Brain microvascular endothelial cell (primary cell): ENCODE measurements around the gene CRTC3.

ENCODE experiments used
- DNase-seq: peaks from one replicate; pipeline ENCODE4 v3.0.0-alpha.2; 2020
- H3K27ac ChIP-seq: fragments of 250-450 bp; sonication (Bioruptor Pico); 2 replicates; pipeline ENCODE4 v1.5.1; 2020; ENCODE audit warnings: mild to moderate bottlenecking, moderate library complexity
- H3K27me3 ChIP-seq: fragments of 250-450 bp; sonication (Bioruptor Pico); replicated peaks from 2 replicates; pipeline ENCODE4 v1.5.1; 2020; ENCODE audit warnings: mild to moderate bottlenecking
- H3K36me3 ChIP-seq: fragments of 250-450 bp; sonication (Bioruptor Pico); replicated peaks from 2 replicates; pipeline ENCODE4 v1.5.1; 2020; ENCODE audit warnings: mild to moderate bottlenecking
- H3K4me3 ChIP-seq: 2 replicates; pipeline ENCODE4 v1.5.1; 2011; ENCODE audit warnings: low read depth, mild to moderate bottlenecking, control low read depth, low read length, moderate library complexity
- CTCF ChIP-seq: IDR thresholded peaks from 2 replicates; pipeline ENCODE4 v1.5.1; 2011; ENCODE audit warnings: low read depth, mild to moderate bottlenecking, moderate library complexity, low read length, control low read depth, inconsistent platforms; ENCODE audit errors: missing control alignments
- in situ Hi-C: cut with HindIII; loops from 2 replicates; pipeline ENCODE4 v1.10.0; 2017; ENCODE audit warnings: low sequenced_read_pairs, low pct_ligation_motif_present

The CRTC3 gene

GRCh38 chr15:90674476-90674875 lies 144.8 kb downstream of the CRTC3 start:
- Histone ChIP-seq H3K27ac (no peak overlapping the region), H3K4me3 (no peak overlapping the region), H3K36me3 (no peaks in the 10 kb centered on the region), H3K27me3 (no peaks in the 10 kb centered on the region)
- no peak for TF ChIP-seq CTCF
- no peak for DNase-seq
- in situ Hi-C loops: no loop called here

GRCh38 chr15:90675464-90675863 lies 145.7 kb downstream of the CRTC3 start:
- no peak overlapping the region for H3K27ac ChIP-seq
- in situ Hi-C loops: no loop called here
- H3K27me3 ChIP-seq: no peaks in the 10 kb centered on the region
- H3K4me3 ChIP-seq: no peak overlapping the region
- no peak for DNase-seq
- TF ChIP-seq CTCF: no peak
- no peaks in the 10 kb centered on the region for H3K36me3 ChIP-seq

GRCh38 chr15:90677807-90678790 lies 148.4 kb downstream of the CRTC3 start:
- Histone ChIP-seq H3K27ac (no peak overlapping the region), H3K27me3 (no peaks in the 10 kb centered on the region), H3K36me3 (no peaks in the 10 kb centered on the region), H3K4me3 (no peak overlapping the region)
- no peak for DNase-seq
- no peak for TF ChIP-seq CTCF
- in situ Hi-C loops: no loop called here

- Histone ChIP-seq H3K36me3 (no peaks in the 10 kb centered on the region), H3K4me3 (no peak overlapping the region), H3K27ac (peak overlapping the region; percentile 79), H3K27me3 (no peaks in the 10 kb centered on the region)
- no peak for DNase-seq
- TF ChIP-seq CTCF: no peak
- in situ Hi-C loops: no loop called here
Measured at GRCh38 chr15:90679959-90680358, 150.2 kb downstream of the CRTC3 start.

- TF ChIP-seq CTCF: no peak
- Histone ChIP-seq H3K27me3 (no peaks in the 10 kb centered on the region), H3K4me3 (no peak overlapping the region), H3K27ac (peak overlapping the region; percentile 79), H3K36me3 (no peaks in the 10 kb centered on the region)
- DNase-seq: peak; percentile 78
- in situ Hi-C loops: no loop called here
Measured at GRCh38 chr15:90680371-90680935, 150.7 kb downstream of the CRTC3 start.
